Mesenchymal stem cell (in vitro differentiated cells and primary cell): ENCODE data around the gene SUN5.

ENCODE experiments used
- DNase-seq: peaks from one replicate; pipeline ENCODE4 v3.0.0-alpha.2; 2013
- H2AFZ ChIP-seq: one replicate; pipeline ENCODE4 v1.6.1; 2013; ENCODE audit warnings: low read depth, mild to moderate bottlenecking, control low read depth, inconsistent platforms, low read length, moderate library complexity
- H2AK5ac ChIP-seq: 2 replicates; pipeline ENCODE4 v1.6.1; 2013; ENCODE audit warnings: low read length, moderate library complexity, mild to moderate bottlenecking, inconsistent platforms; ENCODE audit not compliant: severe bottlenecking
- H2BK120ac ChIP-seq: one replicate; pipeline ENCODE4 v1.6.1; 2013; ENCODE audit warnings: low read depth, mild to moderate bottlenecking, inconsistent platforms, low read length, moderate library complexity
- H2BK12ac ChIP-seq, 2 experiments: one replicate each; pipeline ENCODE4 v1.6.1; 2013; ENCODE audit warnings: inconsistent platforms in 2 of 2, low read length in 2 of 2, mild to moderate bottlenecking in 2 of 2, moderate library complexity in 2 of 2, control low read depth in 1 of 2
- H2BK15ac ChIP-seq: one replicate; pipeline ENCODE4 v1.6.1; 2013; ENCODE audit warnings: mild to moderate bottlenecking, low read depth, inconsistent platforms; ENCODE audit not compliant: poor library complexity, severe bottlenecking
- H2BK5ac ChIP-seq: 2 replicates; pipeline ENCODE4 v1.6.1; 2013; ENCODE audit warnings: low read depth, mild to moderate bottlenecking, low read length, control low read depth, inconsistent platforms; ENCODE audit not compliant: poor library complexity, severe bottlenecking
- H3K14ac ChIP-seq, 2 experiments: one replicate each; pipeline ENCODE4 v1.6.1; 2013; ENCODE audit warnings: inconsistent platforms in 2 of 2, low read length in 2 of 2, control low read depth in 1 of 2, mild to moderate bottlenecking in 1 of 2, moderate library complexity in 1 of 2
- H3K18ac ChIP-seq, 2 experiments: one replicate each; pipeline ENCODE4 v1.6.1; 2013; ENCODE audit warnings: inconsistent platforms in 2 of 2, low read length in 2 of 2, control low read depth in 1 of 2, low read depth in 1 of 2, mild to moderate bottlenecking in 1 of 2
- H3K23ac ChIP-seq, 2 experiments: one replicate each; pipeline ENCODE4 v1.6.1; 2013; ENCODE audit warnings: inconsistent platforms in 2 of 2, low read length in 2 of 2, mild to moderate bottlenecking in 2 of 2, moderate library complexity in 2 of 2, control low read depth in 1 of 2
- H3K27ac ChIP-seq: 2 replicates; pipeline ENCODE4 v1.5.1; 2013; ENCODE audit warnings: mild to moderate bottlenecking, moderate library complexity, low read length, control low read depth, inconsistent platforms; ENCODE audit not compliant: poor library complexity, severe bottlenecking
- H3K27me3 ChIP-seq, 2 experiments: 2 replicates each; pipeline versions ENCODE4 v1.6.1 to v1.7.0; 2013; ENCODE audit warnings: low read length in 2 of 2, mild to moderate bottlenecking in 2 of 2, moderate library complexity in 2 of 2, control low read depth in 1 of 2, inconsistent platforms in 1 of 2; ENCODE audit not compliant: control insufficient read depth in 1 of 2, insufficient read depth in 1 of 2
- H3K36me3 ChIP-seq, 2 experiments: 2 replicates each; pipeline versions ENCODE4 v1.6.1 to v1.7.0; 2013; ENCODE audit warnings: low read length in 2 of 2, control low read depth in 1 of 2, inconsistent platforms in 1 of 2, low read depth in 1 of 2, mild to moderate bottlenecking in 1 of 2; ENCODE audit not compliant: insufficient read depth in 2 of 2, control insufficient read depth in 1 of 2
- H3K4ac ChIP-seq, 2 experiments: one replicate each; pipeline ENCODE4 v1.6.1; 2013; ENCODE audit warnings: inconsistent platforms in 2 of 2, low read length in 2 of 2, mild to moderate bottlenecking in 2 of 2, moderate library complexity in 2 of 2, control low read depth in 1 of 2, low read depth in 1 of 2
- H3K4me1 ChIP-seq: 2 replicates; pipeline ENCODE4 v1.6.1; 2013; ENCODE audit warnings: low read depth, low read length, control low read depth; ENCODE audit not compliant: control insufficient read depth, insufficient read depth
- H3K4me2 ChIP-seq: 2 replicates; pipeline ENCODE4 v1.6.1; 2013; ENCODE audit warnings: low read length, mild to moderate bottlenecking, inconsistent platforms; ENCODE audit not compliant: poor library complexity, severe bottlenecking
- H3K4me3 ChIP-seq, 2 experiments: 2 replicates each; pipeline versions ENCODE4 v1.5.1 to v1.7.0; 2013; ENCODE audit warnings: low read length in 2 of 2, mild to moderate bottlenecking in 2 of 2, control low read depth in 1 of 2, low read depth in 1 of 2; ENCODE audit not compliant: insufficient read depth in 1 of 2
- H3K79me1 ChIP-seq: replicated peaks from 2 replicates; pipeline ENCODE4 v1.6.1; 2013; ENCODE audit warnings: mild to moderate bottlenecking, control low read depth, low read length, inconsistent platforms; ENCODE audit not compliant: poor library complexity, severe bottlenecking
- H3K9ac ChIP-seq: 2 replicates; pipeline ENCODE4 v1.7.0; 2013; ENCODE audit warnings: mild to moderate bottlenecking, low read length, moderate library complexity
- H3K9me3 ChIP-seq: 2 replicates; pipeline ENCODE4 v1.7.0; 2013; ENCODE audit warnings: mild to moderate bottlenecking, low read length; ENCODE audit not compliant: control insufficient read depth
- H4K8ac ChIP-seq: one replicate; pipeline ENCODE4 v1.6.1; 2013; ENCODE audit warnings: inconsistent platforms, mild to moderate bottlenecking, low read length, moderate library complexity
- H4K91ac ChIP-seq: one replicate; pipeline ENCODE4 v1.6.1; 2013; ENCODE audit warnings: mild to moderate bottlenecking, low read length, inconsistent platforms
- WGBS: methylation state at CpG from one replicate; pipeline ENCODE4 v1.1.7; 2013; ENCODE audit warnings: mixed read lengths; 5-methylcytosine and 5-hydroxymethylcytosine counted together

Gene SUN5

DNA sequence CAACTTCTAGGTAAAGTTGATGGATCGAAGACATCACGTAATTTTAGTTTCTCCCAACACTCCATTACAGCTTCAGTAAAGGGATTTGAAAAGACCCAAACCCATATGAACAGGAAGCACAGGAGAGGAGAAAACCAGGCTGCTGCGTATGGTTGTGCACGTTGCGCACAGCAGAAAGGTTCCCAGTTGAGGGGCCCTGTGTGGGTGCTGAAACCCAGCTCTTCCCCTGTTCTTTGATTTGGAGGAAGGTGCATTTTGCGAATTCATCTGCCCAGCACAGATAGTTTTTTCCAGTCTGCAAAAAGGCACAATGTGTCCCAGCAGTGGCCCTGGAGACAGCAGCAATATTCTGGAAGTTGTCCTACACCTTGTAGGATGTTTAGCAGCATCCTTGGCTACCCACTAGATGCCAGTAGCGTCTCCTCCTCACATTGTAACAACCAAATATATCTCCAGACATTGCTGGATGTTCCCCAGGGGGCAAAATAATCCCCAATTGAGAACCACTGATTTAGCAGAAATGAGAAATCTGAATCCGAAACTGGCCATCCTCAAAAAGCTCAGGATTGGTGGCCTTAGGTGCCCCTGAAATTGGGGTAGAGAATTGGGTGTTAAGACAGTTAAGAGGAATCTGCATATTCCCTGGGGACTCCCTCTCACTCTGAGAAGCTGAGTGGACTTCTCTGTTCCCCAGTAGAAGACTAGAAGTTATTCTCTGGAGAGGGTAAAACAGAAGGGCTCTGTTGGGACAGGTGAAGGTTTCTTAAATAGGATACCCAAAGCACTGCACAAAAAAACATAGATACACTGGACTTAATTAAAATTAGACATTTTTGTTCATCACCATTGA, 12.2 kb downstream of the SUN5 start:
- H3K4ac ChIP-seq = no peak overlapping the region
- no peak overlapping the region for H2AK5ac ChIP-seq
- H2BK12ac ChIP-seq = no peak overlapping the region
- no peak overlapping the region for H2BK15ac ChIP-seq
- H3K4me3 ChIP-seq = no peak overlapping the region
- H3K4me1 ChIP-seq = no peaks in the 10 kb centered on the region
- no peak overlapping the region for H3K4me2 ChIP-seq
- H2BK120ac ChIP-seq = no peak overlapping the region
- H3K9me3 ChIP-seq = peaks cover 18% of the 10 kb centered on the region
- no peak overlapping the region for H3K18ac ChIP-seq
- no peak overlapping the region for H2AFZ ChIP-seq
- 73% methylated on average over 8 of the region's 8 CpGs for WGBS
- H3K79me1 ChIP-seq = no peaks in the 10 kb centered on the region
- no peak overlapping the region for H3K23ac ChIP-seq
- DNase-seq = no peak
- H3K14ac ChIP-seq = no peak overlapping the region
- H3K27me3 ChIP-seq = peaks cover 12 to 23% of the 10 kb centered on the region in 2 experiments
- H2BK5ac ChIP-seq = no peak overlapping the region
- H3K36me3 ChIP-seq = no peaks in the 10 kb centered on the region
- no peak overlapping the region for H4K91ac ChIP-seq
- no peak overlapping the region for H3K27ac ChIP-seq
- no peak overlapping the region for H3K9ac ChIP-seq
- H4K8ac ChIP-seq = no peak overlapping the region

DNA sequence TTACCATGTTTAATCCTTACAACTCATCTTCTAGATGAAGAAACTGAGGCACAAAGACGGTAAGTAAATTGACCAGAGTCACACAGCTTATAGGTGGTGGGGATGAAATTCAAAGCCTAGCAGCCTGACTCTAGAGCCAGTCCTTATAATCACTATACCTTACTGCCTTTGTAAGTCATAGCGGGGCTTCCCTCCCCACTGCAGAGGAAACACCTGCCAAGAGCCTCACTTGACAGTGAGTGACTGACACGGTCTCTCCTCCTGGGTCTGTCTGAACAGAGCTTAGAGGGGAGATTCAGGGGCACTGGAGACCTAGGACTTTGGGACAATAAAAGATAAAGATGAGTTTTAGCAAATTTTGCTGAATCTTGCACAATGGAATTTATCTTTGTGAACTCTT, 12.8 kb downstream of the SUN5 start:
- Histone ChIP-seq H3K9me3 (peaks cover 18% of the 10 kb centered on the region), H3K4ac (no peak overlapping the region), H3K27ac (no peak overlapping the region), H2AFZ (no peak overlapping the region), H3K18ac (no peak overlapping the region), H3K27me3 (peaks cover 12 to 29% of the 10 kb centered on the region in 2 experiments), H3K4me1 (no peaks in the 10 kb centered on the region), H2BK120ac (no peak overlapping the region), H2BK15ac (no peak overlapping the region), H3K23ac (no peak overlapping the region), H3K79me1 (no peaks in the 10 kb centered on the region), H3K9ac (no peak overlapping the region), H2AK5ac (no peak overlapping the region), H3K36me3 (no peaks in the 10 kb centered on the region), H4K8ac (no peak overlapping the region), H4K91ac (no peak overlapping the region), H2BK5ac (no peak overlapping the region), H3K4me2 (no peak overlapping the region), H2BK12ac (no peak overlapping the region), H3K4me3 (no peak overlapping the region), H3K14ac (no peak overlapping the region)
- no peak for DNase-seq
- 71% methylated on average over 3 of the region's 3 CpGs for WGBS

DNA sequence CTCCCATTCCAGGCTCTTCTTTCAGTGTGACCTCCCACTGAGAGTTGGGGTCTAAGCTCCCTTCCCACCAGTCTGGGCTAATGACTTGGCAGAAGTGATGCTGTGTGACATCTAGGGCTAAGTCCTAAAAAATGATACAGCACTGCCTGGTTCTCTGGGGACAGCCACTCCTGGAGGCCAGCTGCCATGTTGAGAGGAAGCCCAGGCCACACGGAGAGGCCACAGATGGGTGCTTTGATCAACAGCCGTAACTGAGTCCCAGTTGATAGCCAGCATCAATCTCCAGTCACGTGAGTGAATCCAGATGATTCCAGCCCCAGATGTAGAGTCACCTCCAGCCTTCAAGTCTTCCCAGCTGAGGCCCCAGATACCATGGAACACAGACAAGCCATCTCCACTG, 13.8 kb downstream of the SUN5 start:
- 53% methylated on average over 3 of the region's 3 CpGs for WGBS
- Histone ChIP-seq H3K27ac (no peak overlapping the region), H3K18ac (no peak overlapping the region), H3K4me1 (no peaks in the 10 kb centered on the region), H2BK15ac (no peak overlapping the region), H3K9ac (no peak overlapping the region), H2AK5ac (no peak overlapping the region), H2BK12ac (no peak overlapping the region), H2BK120ac (no peak overlapping the region), H4K8ac (no peak overlapping the region), H3K36me3 (no peaks in the 10 kb centered on the region), H3K4ac (no peak overlapping the region), H4K91ac (no peak overlapping the region), H3K79me1 (no peaks in the 10 kb centered on the region), H3K4me2 (no peak overlapping the region), H2BK5ac (no peak overlapping the region), H3K14ac (no peak overlapping the region), H2AFZ (no peak overlapping the region), H3K27me3 (peaks cover 18 to 38% of the 10 kb centered on the region in 2 experiments), H3K4me3 (no peak overlapping the region), H3K9me3 (peaks cover 11% of the 10 kb centered on the region), H3K23ac (no peak overlapping the region)
- no peak for DNase-seq

DNA sequence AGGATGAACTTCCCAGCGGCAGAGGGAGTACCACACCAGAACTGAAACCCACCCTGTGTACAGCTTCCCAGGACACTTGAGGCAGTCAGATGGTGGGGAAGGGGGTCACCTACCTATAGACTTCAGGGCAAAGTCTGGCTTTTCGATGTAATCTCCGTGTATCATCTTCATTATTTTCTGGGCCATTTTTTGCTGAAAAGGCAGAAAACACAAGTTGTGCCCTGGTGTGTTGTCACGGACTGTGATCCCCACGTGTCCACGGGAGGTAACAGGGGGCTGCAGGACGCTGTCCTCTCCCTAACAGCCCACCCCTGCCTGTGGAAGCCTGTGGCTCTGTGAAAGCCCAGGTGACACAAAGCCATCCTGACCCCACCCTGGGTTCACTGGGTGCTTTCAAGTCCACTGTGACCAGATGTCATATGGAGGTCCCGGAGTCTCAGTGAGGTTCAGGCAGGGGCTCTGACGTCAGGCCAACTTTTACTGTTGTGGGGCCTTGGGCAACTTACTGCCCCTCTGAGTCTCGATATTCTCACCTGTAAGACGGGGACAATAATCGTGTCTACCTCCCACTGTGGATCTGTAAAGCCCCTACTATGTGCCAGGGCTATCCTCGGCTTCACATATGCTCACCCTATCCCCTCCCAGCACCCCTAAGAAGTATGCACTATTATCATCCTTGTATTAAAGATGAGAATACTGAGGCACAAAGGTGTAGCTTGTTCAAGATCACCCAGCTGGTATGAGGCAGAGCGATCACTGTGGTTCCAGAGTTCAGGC, 14.5 kb downstream of the SUN5 start:
- Histone ChIP-seq H3K36me3 (no peaks in the 10 kb centered on the region), H3K23ac (no peak overlapping the region)

More for the DNA sequence above, 14.5 kb downstream of the SUN5 start:
- Histone ChIP-seq H3K27me3 (peaks cover 26 to 45% of the 10 kb centered on the region in 2 experiments), H3K79me1 (no peaks in the 10 kb centered on the region), H4K91ac (no peak overlapping the region), H2BK12ac (no peak overlapping the region), H2AFZ (no peak overlapping the region), H3K14ac (no peak overlapping the region), H4K8ac (no peak overlapping the region), H2BK5ac (no peak overlapping the region), H3K27ac (no peak overlapping the region), H2BK120ac (no peak overlapping the region), H3K18ac (no peak overlapping the region), H3K4me2 (no peak overlapping the region), H3K4ac (no peak overlapping the region), H3K9ac (no peak overlapping the region), H2BK15ac (no peak overlapping the region), H3K9me3 (peaks cover 4% of the 10 kb centered on the region), H3K4me3 (no peak overlapping the region), H2AK5ac (no peak overlapping the region), H3K4me1 (no peaks in the 10 kb centered on the region)
- WGBS = 83% methylated on average over 13 of the region's 14 CpGs
- DNase-seq = no peak
